Nephron progenitor cell (in vitro differentiated cells): ENCODE measurements around the gene NFATC2.

Experiments used
- DNase-seq: peaks from one replicate; pipeline ENCODE4 v3.0.0; 2021
- H3K27ac Mint-ChIP-seq: 2 replicates; pipeline ENCODE4 v1.8.0; 2021; ENCODE audit warnings: mild to moderate bottlenecking, moderate library complexity, mixed read lengths
- H3K27me3 Mint-ChIP-seq: 2 replicates; pipeline ENCODE4 v1.8.0; 2021; ENCODE audit warnings: mild to moderate bottlenecking, low read depth, mixed read lengths; ENCODE audit not compliant: poor library complexity
- H3K36me3 Mint-ChIP-seq: 2 replicates; pipeline ENCODE4 v1.8.0; 2021; ENCODE audit warnings: low read depth, mixed read lengths
- H3K4me1 Mint-ChIP-seq: 2 replicates; pipeline ENCODE4 v1.8.0; 2021; ENCODE audit warnings: mixed read lengths
- H3K4me3 Mint-ChIP-seq: 2 replicates; pipeline ENCODE4 v1.8.0; 2021; ENCODE audit warnings: mild to moderate bottlenecking, moderate library complexity, mixed read lengths
- H3K9me3 Mint-ChIP-seq: 2 replicates; pipeline ENCODE4 v1.8.0; 2021; ENCODE audit warnings: mild to moderate bottlenecking, moderate library complexity, mixed read lengths
- CTCF ChIP-seq: fragments of 200-600 bp; sonication (generic); IDR thresholded peaks from 2 replicates; pipeline ENCODE4 v1.5.0; 2021; ENCODE audit warnings: antibody characterized with exemption

The NFATC2 gene

GRCh38 chr20:51492167-51493092 is 50.1 kb downstream of the NFATC2 start:
- Mint-ChIP-seq H3K27me3 (peaks cover 15% of the 10 kb centered on the region), H3K36me3 (no peaks in the 10 kb centered on the region), H3K27ac (peak overlapping the region; percentile 88), H3K4me3 (no peak overlapping the region), H3K4me1 (peaks cover 67% of the 10 kb centered on the region), H3K9me3 (no peaks in the 10 kb centered on the region)
- TF ChIP-seq CTCF, result no peak
- no peak for DNase-seq

- no peaks in the 10 kb centered on the region for H3K36me3 Mint-ChIP-seq
- H3K27ac Mint-ChIP-seq, result peak overlapping the region; percentile 88
- DNase-seq, result no peak
- TF ChIP-seq CTCF, result no peak
- peaks cover 66% of the 10 kb centered on the region for H3K4me1 Mint-ChIP-seq
- peaks cover 15% of the 10 kb centered on the region for H3K27me3 Mint-ChIP-seq
- no peak overlapping the region for H3K4me3 Mint-ChIP-seq
- H3K9me3 Mint-ChIP-seq, result no peaks in the 10 kb centered on the region
Measured at GRCh38 chr20:51491393-51491792, 51.1 kb downstream of the NFATC2 start.

- no peak for TF ChIP-seq CTCF
- peaks cover 15% of the 10 kb centered on the region for H3K27me3 Mint-ChIP-seq
- H3K4me3 Mint-ChIP-seq, result no peak overlapping the region
- no peak for DNase-seq
- H3K4me1 Mint-ChIP-seq, result peaks cover 58% of the 10 kb centered on the region
- H3K36me3 Mint-ChIP-seq, result no peaks in the 10 kb centered on the region
- H3K27ac Mint-ChIP-seq, result no peak overlapping the region
- H3K9me3 Mint-ChIP-seq, result no peaks in the 10 kb centered on the region
Measured at GRCh38 chr20:51490635-51491034, 51.9 kb downstream of the NFATC2 start.

GRCh38 chr20:51489611-51490010 is 52.9 kb downstream of the NFATC2 start:
- H3K4me3 Mint-ChIP-seq, result no peak overlapping the region
- no peak overlapping the region for H3K27ac Mint-ChIP-seq
- H3K4me1 Mint-ChIP-seq, result peaks cover 48% of the 10 kb centered on the region

GRCh38 chr20:51488331-51488730 is 54.2 kb downstream of the NFATC2 start:
- no peak overlapping the region for H3K27ac Mint-ChIP-seq
- H3K4me3 Mint-ChIP-seq, result no peak overlapping the region
- TF ChIP-seq CTCF, result no peak
- no peak for DNase-seq
- peaks cover 18% of the 10 kb centered on the region for H3K27me3 Mint-ChIP-seq
- H3K9me3 Mint-ChIP-seq, result no peaks in the 10 kb centered on the region
- no peaks in the 10 kb centered on the region for H3K36me3 Mint-ChIP-seq
- H3K4me1 Mint-ChIP-seq, result peaks cover 43% of the 10 kb centered on the region

More at GRCh38 chr20:51489611-51490010, 52.9 kb downstream of the NFATC2 start:
- DNase-seq, result no peak
- H3K9me3 Mint-ChIP-seq, result no peaks in the 10 kb centered on the region
- H3K27me3 Mint-ChIP-seq, result peaks cover 15% of the 10 kb centered on the region
- no peaks in the 10 kb centered on the region for H3K36me3 Mint-ChIP-seq
- TF ChIP-seq CTCF, result no peak
